ENCODE data around the gene PKN1. TPM values are rescaled to one million over a fixed set of nuclear protein-coding genes. Genes with fewer than 3 reads are reported as not detected.

Gene PKN1
- total RNA-seq, 1 donor from 2014 or later = 204 TPM

DNA sequence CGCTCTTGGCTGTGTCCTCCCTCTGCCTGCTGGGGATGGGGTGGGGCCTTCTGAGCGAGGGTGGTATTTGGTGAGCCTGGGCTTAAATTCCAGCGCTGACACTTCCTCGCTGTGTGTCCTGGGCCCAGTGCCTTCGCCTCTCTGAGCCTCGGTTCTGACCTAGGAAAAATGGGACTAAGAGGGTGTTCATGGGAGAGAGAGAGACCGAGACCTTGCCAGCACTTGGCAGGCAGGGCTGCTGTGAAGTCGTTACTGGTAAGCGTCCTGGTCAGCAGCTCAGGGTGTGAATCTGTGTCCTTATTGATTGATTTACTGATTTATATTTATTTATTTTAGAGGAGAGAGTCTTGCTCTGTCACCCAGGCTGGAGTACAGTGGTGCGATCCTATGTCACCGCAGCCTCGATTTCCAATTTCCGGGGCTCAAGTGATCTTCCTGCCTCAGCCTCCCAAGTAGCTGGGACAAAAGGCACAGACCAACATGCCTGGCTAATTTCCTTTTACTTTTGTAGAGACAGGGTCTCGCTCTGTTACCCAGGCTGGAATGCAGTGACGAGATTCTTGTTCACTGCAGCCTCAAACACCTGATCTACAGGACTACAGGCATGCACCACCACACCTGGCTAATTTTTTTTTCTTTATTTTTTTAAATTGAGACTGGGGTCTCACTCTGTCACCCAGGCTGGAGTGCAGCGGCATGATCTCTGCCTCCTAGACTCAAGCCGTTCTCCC, 2.4 kb downstream of the PKN1 start:
- TF ChIP-seq, protein P1, sequence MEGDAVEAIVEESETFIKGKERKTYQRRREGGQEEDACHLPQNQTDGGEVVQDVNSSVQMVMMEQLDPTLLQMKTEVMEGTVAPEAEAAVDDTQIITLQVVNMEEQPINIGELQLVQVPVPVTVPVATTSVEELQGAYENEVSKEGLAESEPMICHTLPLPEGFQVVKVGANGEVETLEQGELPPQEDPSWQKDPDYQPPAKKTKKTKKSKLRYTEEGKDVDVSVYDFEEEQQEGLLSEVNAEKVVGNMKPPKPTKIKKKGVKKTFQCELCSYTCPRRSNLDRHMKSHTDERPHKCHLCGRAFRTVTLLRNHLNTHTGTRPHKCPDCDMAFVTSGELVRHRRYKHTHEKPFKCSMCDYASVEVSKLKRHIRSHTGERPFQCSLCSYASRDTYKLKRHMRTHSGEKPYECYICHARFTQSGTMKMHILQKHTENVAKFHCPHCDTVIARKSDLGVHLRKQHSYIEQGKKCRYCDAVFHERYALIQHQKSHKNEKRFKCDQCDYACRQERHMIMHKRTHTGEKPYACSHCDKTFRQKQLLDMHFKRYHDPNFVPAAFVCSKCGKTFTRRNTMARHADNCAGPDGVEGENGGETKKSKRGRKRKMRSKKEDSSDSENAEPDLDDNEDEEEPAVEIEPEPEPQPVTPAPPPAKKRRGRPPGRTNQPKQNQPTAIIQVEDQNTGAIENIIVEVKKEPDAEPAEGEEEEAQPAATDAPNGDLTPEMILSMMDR (IDR thresholded peaks at IDR 0.05) = no peak
- no peaks in the 10 kb centered on the region for H3K9me3 Mint-ChIP-seq (ENCODE audit: low read depth)
- H3K4me1 Mint-ChIP-seq (ENCODE audit: low read depth) = peaks cover 27% of the 10 kb centered on the region
- no peaks in the 10 kb centered on the region for H3K27me3 Mint-ChIP-seq (ENCODE audit: low read depth)
- peaks cover 3% of the 10 kb centered on the region for H3K36me3 Mint-ChIP-seq (ENCODE audit: low read depth)
- DNase-seq (ENCODE audit: low spot score) = no peak
- peak overlapping the region; percentile 84 for H3K27ac Mint-ChIP-seq (ENCODE audit: unreplicated experiment)
- H3K4me3 Mint-ChIP-seq (ENCODE audit: unreplicated experiment) = peak overlapping the region; percentile 67

DNA sequence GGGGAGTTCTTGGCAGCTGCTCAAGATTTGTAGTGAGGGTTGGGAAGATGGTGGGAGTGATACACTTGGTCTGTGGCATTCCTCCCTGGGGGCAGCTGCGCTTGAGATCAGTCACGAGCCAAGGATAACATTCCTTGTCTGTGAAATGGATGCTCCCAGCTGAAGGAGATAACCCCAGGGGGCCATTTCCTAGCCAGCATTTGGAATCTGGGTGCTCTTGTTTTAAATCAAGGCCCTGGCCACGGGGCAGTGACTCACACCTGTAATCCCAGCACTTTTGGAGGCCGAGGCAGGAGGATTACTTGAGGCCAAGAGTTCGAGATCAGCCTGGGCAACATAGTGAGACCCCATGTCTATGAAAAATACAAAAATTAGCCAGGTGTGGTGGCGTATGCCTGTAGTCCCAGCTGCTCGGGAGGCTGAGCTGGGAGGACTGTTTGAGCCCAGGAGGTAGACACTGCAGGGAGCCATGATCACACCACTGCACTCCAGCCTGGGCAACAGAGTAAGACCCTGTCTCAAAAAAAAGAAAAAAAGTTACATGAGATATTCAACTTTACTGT, 4.6 kb downstream of the PKN1 start:
- Mint-ChIP-seq H3K27ac (ENCODE audit: unreplicated experiment) (no peak overlapping the region), H3K36me3 (ENCODE audit: low read depth) (peaks cover 6% of the 10 kb centered on the region), H3K27me3 (ENCODE audit: low read depth) (no peaks in the 10 kb centered on the region), H3K4me1 (ENCODE audit: low read depth) (peaks cover 24% of the 10 kb centered on the region), H3K4me3 (ENCODE audit: unreplicated experiment) (no peak overlapping the region), H3K9me3 (ENCODE audit: low read depth) (no peaks in the 10 kb centered on the region)
- TF ChIP-seq, protein P1 (IDR thresholded peaks at IDR 0.05) = no peak
- DNase-seq (ENCODE audit: low spot score) = no peak

- no peak overlapping the region for H3K4me3 Mint-ChIP-seq (ENCODE audit: unreplicated experiment)
- H3K27ac Mint-ChIP-seq (ENCODE audit: unreplicated experiment) = no peak overlapping the region
- peaks cover 17% of the 10 kb centered on the region for H3K36me3 Mint-ChIP-seq (ENCODE audit: low read depth)
- TF ChIP-seq, protein P1 (IDR thresholded peaks at IDR 0.05) = no peak
- peaks cover 21% of the 10 kb centered on the region for H3K4me1 Mint-ChIP-seq (ENCODE audit: low read depth)
- DNase-seq (ENCODE audit: low spot score) = no peak
- no peaks in the 10 kb centered on the region for H3K9me3 Mint-ChIP-seq (ENCODE audit: low read depth)
- H3K27me3 Mint-ChIP-seq (ENCODE audit: low read depth) = no peaks in the 10 kb centered on the region
These were observed 5.9 kb downstream of the PKN1 start for GRCh38 chr19:14439014-14439413.

DNA sequence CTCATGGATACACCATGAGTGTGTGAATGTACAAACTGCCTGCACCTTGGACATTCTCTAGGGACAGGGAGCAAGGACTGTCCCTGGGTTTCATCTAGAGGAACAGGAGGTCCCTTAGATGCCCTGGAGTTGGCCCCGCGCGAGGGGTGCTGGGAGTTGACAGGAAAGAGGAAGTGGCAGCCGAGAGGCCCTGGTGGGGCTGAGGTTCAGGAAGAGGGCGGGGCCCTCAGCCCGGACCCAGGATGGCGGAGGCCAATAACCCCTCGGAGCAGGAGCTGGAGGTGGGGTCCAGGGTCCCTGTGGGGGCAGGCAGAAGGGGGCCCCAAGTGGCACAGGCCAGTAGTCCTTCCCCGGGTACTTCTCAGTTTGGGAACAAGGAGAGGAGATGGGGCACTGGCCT, 6.9 kb downstream of the PKN1 start:
- Mint-ChIP-seq H3K9me3 (ENCODE audit: low read depth) (no peaks in the 10 kb centered on the region), H3K4me1 (ENCODE audit: low read depth) (peaks cover 11% of the 10 kb centered on the region), H3K27me3 (ENCODE audit: low read depth) (no peaks in the 10 kb centered on the region), H3K27ac (ENCODE audit: unreplicated experiment) (no peak overlapping the region), H3K36me3 (ENCODE audit: low read depth) (peaks cover 23% of the 10 kb centered on the region), H3K4me3 (ENCODE audit: unreplicated experiment) (no peak overlapping the region)
- DNase-seq (ENCODE audit: low spot score) = no peak
- TF ChIP-seq, protein P1 (IDR thresholded peaks at IDR 0.05) = no peak

DNA sequence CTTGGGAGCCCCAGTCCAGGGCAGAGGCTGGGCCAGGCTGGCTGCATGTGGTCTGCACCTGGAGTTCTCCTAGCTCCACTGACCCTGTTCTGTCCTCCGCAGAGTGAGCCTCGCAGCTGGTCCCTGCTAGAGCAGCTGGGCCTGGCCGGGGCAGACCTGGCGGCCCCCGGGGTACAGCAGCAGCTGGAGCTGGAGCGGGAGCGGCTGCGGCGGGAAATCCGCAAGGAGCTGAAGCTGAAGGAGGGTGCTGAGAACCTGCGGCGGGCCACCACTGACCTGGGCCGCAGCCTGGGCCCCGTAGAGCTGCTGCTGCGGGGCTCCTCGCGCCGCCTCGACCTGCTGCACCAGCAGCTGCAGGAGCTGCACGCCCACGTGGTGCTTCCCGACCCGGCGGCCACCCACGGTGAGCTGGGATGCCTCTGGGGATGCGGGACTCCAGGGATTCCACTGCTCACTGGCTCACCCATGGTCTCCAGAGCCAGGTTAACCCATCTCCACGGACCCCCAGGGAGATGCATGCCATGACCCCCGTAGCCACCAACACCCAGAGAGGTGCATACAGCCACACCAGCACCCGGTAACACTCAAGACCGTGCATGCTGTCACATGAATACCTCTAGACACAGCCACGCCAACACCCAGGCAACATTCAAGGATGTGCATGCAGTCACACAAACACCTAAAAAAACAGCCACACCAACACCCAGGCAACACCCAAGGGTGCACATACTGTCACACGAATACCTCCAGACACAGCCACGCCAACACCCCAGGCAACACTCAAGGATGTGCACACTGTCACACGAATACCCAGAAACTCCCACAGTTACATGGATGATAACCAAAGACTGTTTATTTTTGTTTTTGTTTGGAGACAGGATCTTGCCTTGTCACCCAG, 8.2 kb downstream of the PKN1 start:
- H3K4me1 Mint-ChIP-seq (ENCODE audit: low read depth) = peaks cover 7% of the 10 kb centered on the region
- peaks cover 28% of the 10 kb centered on the region for H3K36me3 Mint-ChIP-seq (ENCODE audit: low read depth)
- no peak overlapping the region for H3K27ac Mint-ChIP-seq (ENCODE audit: unreplicated experiment)
- H3K27me3 Mint-ChIP-seq (ENCODE audit: low read depth) = no peaks in the 10 kb centered on the region
- H3K9me3 Mint-ChIP-seq (ENCODE audit: low read depth) = no peaks in the 10 kb centered on the region
- H3K4me3 Mint-ChIP-seq (ENCODE audit: unreplicated experiment) = no peak overlapping the region
- TF ChIP-seq, protein P1 (IDR thresholded peaks at IDR 0.05) = no peak
- DNase-seq (ENCODE audit: low spot score) = no peak

All from chondrocyte (in vitro differentiated cells).